ENCODE measurements around the gene GRIA3.
"Not testable (repeated sequence)": the region's sequence is repeated elsewhere in the genome, so short reads cannot be mapped to it uniquely, and the experiment has no call there.

- not testable (repeated sequence) for TF ChIP-seq POLR2A, CTCF (IDR thresholded peaks at IDR 0.05)
Measured at GRCh38 chrX:123283407-123283806, 99.3 kb downstream of the GRIA3 start.
